ENCODE data around the gene ELOVL6. TPM values are rescaled to one million over a fixed set of nuclear protein-coding genes. Genes with fewer than 3 reads are reported as not detected.

ELOVL6 gene
- total RNA-seq, 1 experiment from 2014 or later = 9.5 TPM

DNA sequence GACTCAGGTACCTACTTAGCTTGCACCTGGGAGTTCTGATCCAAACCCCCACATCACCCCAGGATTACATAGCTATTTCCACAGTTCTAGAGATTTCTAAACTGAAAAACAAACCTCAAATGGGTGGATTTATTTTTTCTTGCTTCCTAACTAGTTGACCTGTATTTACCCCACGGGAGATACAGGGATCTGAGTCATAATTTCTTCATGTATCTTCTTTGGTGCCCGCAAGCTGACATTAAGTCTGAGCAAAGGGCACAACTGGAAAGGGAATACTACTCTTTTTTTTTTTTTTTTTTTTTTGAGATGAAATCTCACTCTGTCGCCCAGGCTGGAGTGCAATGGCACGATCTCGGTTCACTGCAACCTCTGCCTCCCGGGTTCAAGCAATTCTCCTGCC is 10.0 kb upstream of the ELOVL6 start:
- TF ChIP-seq, protein P1, sequence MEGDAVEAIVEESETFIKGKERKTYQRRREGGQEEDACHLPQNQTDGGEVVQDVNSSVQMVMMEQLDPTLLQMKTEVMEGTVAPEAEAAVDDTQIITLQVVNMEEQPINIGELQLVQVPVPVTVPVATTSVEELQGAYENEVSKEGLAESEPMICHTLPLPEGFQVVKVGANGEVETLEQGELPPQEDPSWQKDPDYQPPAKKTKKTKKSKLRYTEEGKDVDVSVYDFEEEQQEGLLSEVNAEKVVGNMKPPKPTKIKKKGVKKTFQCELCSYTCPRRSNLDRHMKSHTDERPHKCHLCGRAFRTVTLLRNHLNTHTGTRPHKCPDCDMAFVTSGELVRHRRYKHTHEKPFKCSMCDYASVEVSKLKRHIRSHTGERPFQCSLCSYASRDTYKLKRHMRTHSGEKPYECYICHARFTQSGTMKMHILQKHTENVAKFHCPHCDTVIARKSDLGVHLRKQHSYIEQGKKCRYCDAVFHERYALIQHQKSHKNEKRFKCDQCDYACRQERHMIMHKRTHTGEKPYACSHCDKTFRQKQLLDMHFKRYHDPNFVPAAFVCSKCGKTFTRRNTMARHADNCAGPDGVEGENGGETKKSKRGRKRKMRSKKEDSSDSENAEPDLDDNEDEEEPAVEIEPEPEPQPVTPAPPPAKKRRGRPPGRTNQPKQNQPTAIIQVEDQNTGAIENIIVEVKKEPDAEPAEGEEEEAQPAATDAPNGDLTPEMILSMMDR (IDR thresholded peaks at IDR 0.05; ENCODE audit: insufficient read depth in 1 of 2, low read depth in 1 of 2, low read length in 1 of 2, severe bottlenecking in 1 of 2, unreplicated experiment in 1 of 2) = no peak
- no peaks in the 10 kb centered on the region for H3K4me1 Mint-ChIP-seq (ENCODE audit: low read depth, unreplicated experiment)
- intact Hi-C loops (cut with micrococcal nuclease; ENCODE audit: unreplicated experiment) = no loop called here
- H3K36me3 Mint-ChIP-seq (ENCODE audit: insufficient read depth, unreplicated experiment) = no peaks in the 10 kb centered on the region
- no peaks in the 10 kb centered on the region for H3K27me3 Mint-ChIP-seq (ENCODE audit: insufficient read depth, unreplicated experiment)
- BruUV-seq (replicated peaks) = no TSS peak
- no peaks in the 10 kb centered on the region for H3K27me3 ChIP-seq (replicated peaks; ENCODE audit: control insufficient read depth, insufficient read depth, low read length)
- CTCF ChIA-PET = no interaction called here
- H3K27ac Mint-ChIP-seq (ENCODE audit: unreplicated experiment) = no peak overlapping the region
- no peak for DNase-seq
- POLR2A ChIA-PET = interaction anchor here (0.6 kb wide), 1 partner anchor 11 kb away, joined by 4 read pairs; no protein-coding TSS in a partner anchor
- no peaks in the 10 kb centered on the region for H3K4me1 ChIP-seq
- H3K36me3 ChIP-seq (ENCODE audit: control insufficient read depth, insufficient read depth, low read length) = no peaks in the 10 kb centered on the region
- H3K9me3 ChIP-seq = no peaks in the 10 kb centered on the region
- H3K4me3 Mint-ChIP-seq (ENCODE audit: unreplicated experiment) = no peak overlapping the region
- H3K9me3 Mint-ChIP-seq (ENCODE audit: unreplicated experiment) = no peaks in the 10 kb centered on the region
- H3K4me3 ChIP-seq (ENCODE audit: low read depth, low read length) = no peak overlapping the region

- Histone ChIP-seq H3K4me1 (no peaks in the 10 kb centered on the region), H3K27me3 (replicated peaks; ENCODE audit: control insufficient read depth, insufficient read depth, low read length) (no peaks in the 10 kb centered on the region), H3K4me3 (ENCODE audit: low read depth, low read length) (no peak overlapping the region), H3K36me3 (ENCODE audit: control insufficient read depth, insufficient read depth, low read length) (no peaks in the 10 kb centered on the region), H3K9me3 (no peaks in the 10 kb centered on the region)
- H3K36me3 Mint-ChIP-seq (ENCODE audit: insufficient read depth, unreplicated experiment) = no peaks in the 10 kb centered on the region
- intact Hi-C loops (cut with micrococcal nuclease; ENCODE audit: unreplicated experiment) = no loop called here
- TF ChIP-seq, protein P1 (IDR thresholded peaks at IDR 0.05; ENCODE audit: insufficient read depth in 1 of 2, low read depth in 1 of 2, low read length in 1 of 2, severe bottlenecking in 1 of 2, unreplicated experiment in 1 of 2) = no peak
- BruUV-seq (replicated peaks) = no TSS peak
- ChIA-PET CTCF (no interaction called here), POLR2A (no interaction called here)
- no peaks in the 10 kb centered on the region for H3K9me3 Mint-ChIP-seq (ENCODE audit: unreplicated experiment)
- no peak overlapping the region for H3K27ac Mint-ChIP-seq (ENCODE audit: unreplicated experiment)
- no peaks in the 10 kb centered on the region for H3K27me3 Mint-ChIP-seq (ENCODE audit: insufficient read depth, unreplicated experiment)
- no peak overlapping the region for H3K4me3 Mint-ChIP-seq (ENCODE audit: unreplicated experiment)
- H3K4me1 Mint-ChIP-seq (ENCODE audit: low read depth, unreplicated experiment) = no peaks in the 10 kb centered on the region
- DNase-seq = no peak
Measured at GRCh38 chr4:110207233-110207632, 8.8 kb upstream of the ELOVL6 start.

DNA sequence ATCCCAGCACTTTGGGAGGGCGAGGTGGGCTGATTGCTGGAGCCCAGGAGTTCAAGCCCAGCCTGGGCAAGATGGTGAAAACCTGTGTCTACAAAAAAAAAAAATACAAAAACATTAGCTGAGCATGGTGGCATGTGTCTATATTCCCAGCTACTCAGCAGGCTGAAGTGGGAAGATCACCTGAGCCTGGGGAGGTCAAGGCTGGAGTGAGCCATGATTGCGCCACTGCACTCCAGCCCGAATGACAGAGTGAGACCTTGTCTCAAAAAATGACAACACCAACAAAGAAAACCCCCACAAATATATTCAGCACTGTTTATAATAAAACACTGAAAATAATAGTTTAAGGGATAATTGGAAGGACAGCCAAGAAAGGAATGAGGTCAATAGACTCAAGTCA is 3.6 kb upstream of the ELOVL6 start:
- H3K4me1 ChIP-seq = no peaks in the 10 kb centered on the region
- ChIA-PET CTCF (no interaction called here), POLR2A (no interaction called here)
- no peak overlapping the region for H3K4me3 ChIP-seq (ENCODE audit: low read depth, low read length)
- Mint-ChIP-seq H3K4me3 (ENCODE audit: unreplicated experiment) (no peak overlapping the region), H3K36me3 (ENCODE audit: insufficient read depth, unreplicated experiment) (no peaks in the 10 kb centered on the region), H3K9me3 (ENCODE audit: unreplicated experiment) (no peaks in the 10 kb centered on the region), H3K4me1 (ENCODE audit: low read depth, unreplicated experiment) (no peaks in the 10 kb centered on the region), H3K27me3 (ENCODE audit: insufficient read depth, unreplicated experiment) (no peaks in the 10 kb centered on the region), H3K27ac (ENCODE audit: unreplicated experiment) (no peak overlapping the region)
- H3K27me3 ChIP-seq (replicated peaks; ENCODE audit: control insufficient read depth, insufficient read depth, low read length) = no peaks in the 10 kb centered on the region
- no peak for DNase-seq
- H3K9me3 ChIP-seq = no peaks in the 10 kb centered on the region
- TF ChIP-seq, protein P1 (IDR thresholded peaks at IDR 0.05; ENCODE audit: insufficient read depth in 1 of 2, low read depth in 1 of 2, low read length in 1 of 2, severe bottlenecking in 1 of 2, unreplicated experiment in 1 of 2) = no peak
- no peaks in the 10 kb centered on the region for H3K36me3 ChIP-seq (ENCODE audit: control insufficient read depth, insufficient read depth, low read length)
- intact Hi-C loops (cut with micrococcal nuclease; ENCODE audit: unreplicated experiment) = no loop called here
- no TSS peak for BruUV-seq (replicated peaks)

All from Caco-2 (cell line).